ENCODE results near the gene SNAPC4.

- TF ChIP-seq CTCF (IDR thresholded peaks at IDR 0.05), result no peak
- no peak for TF ChIP-seq EP300 (IDR thresholded peaks at IDR 0.05; ENCODE audit: low read depth)
Measured at GRCh38 chr9:136353757-136354488, 46.0 kb downstream of the SNAPC4 start.

All from transverse colon (tissue), 3 donors.